IgD-negative memory B cell (primary cell): ENCODE results near the gene LRRC7. TPM values are rescaled to one million over a fixed set of nuclear protein-coding genes. Genes with fewer than 3 reads are reported as not detected.

Experiments used
- H3K27ac Mint-ChIP-seq, 3 donors: one replicate each; pipeline ENCODE4 v1.8.0; 2020 to 2022; ENCODE audit warnings: mild to moderate bottlenecking in 3 of 3, mixed read lengths in 3 of 3, moderate library complexity in 1 of 3
- H3K27me3 Mint-ChIP-seq: one replicate; pipeline ENCODE4 v1.8.0; 2021; ENCODE audit warnings: mixed read lengths
- H3K36me3 Mint-ChIP-seq: one replicate; pipeline ENCODE4 v1.8.0; 2020; ENCODE audit warnings: mild to moderate bottlenecking, mixed read lengths
- H3K4me1 Mint-ChIP-seq, 3 donors: one replicate each; pipeline ENCODE4 v1.8.0; 2020 to 2022; ENCODE audit warnings: mixed read lengths in 3 of 3, mild to moderate bottlenecking in 1 of 3
- H3K4me3 Mint-ChIP-seq, 4 donors: one replicate each; pipeline ENCODE4 v1.8.0; 2020 to 2022; ENCODE audit warnings: mild to moderate bottlenecking in 4 of 4, mixed read lengths in 4 of 4, moderate library complexity in 3 of 4
- H3K9me3 Mint-ChIP-seq, 3 donors: one replicate each; pipeline ENCODE4 v1.8.0; 2020 to 2021; ENCODE audit warnings: mixed read lengths in 3 of 3, mild to moderate bottlenecking in 1 of 3
- polyA plus RNA-seq: library from polyadenylated mRNA; unstranded; fragments of 300-500 nt; fragmentation: Illumina TruSeq; gene quantifications from one replicate; pipeline ENCODE4 v1.2.3, GENCODE V29; 2021

The LRRC7 gene
- polyA plus RNA-seq, 1 donor from 2014 or later = not detected

- Mint-ChIP-seq H3K27me3 (no peaks in the 10 kb centered on the region), H3K9me3 (peaks cover 2 to 3% (median 3%) of the 10 kb centered on the region in 3 donors), H3K4me1 (no peaks in the 10 kb centered on the region), H3K4me3 (no peak overlapping the region), H3K27ac (no peak overlapping the region), H3K36me3 (no peaks in the 10 kb centered on the region)
Observed at GRCh38 chr1:69750638-69751037, 182.9 kb downstream of the LRRC7 start.

- Mint-ChIP-seq H3K27me3 (no peaks in the 10 kb centered on the region), H3K9me3 (peaks cover 0 to 3% (median 3%) of the 10 kb centered on the region in 3 donors), H3K27ac (no peak overlapping the region), H3K4me1 (no peaks in the 10 kb centered on the region), H3K36me3 (no peaks in the 10 kb centered on the region), H3K4me3 (no peak overlapping the region)
Observed at GRCh38 chr1:69752831-69753230, 185.1 kb downstream of the LRRC7 start.

- Mint-ChIP-seq H3K4me1 (no peaks in the 10 kb centered on the region), H3K27ac (peak overlapping the region in 1 of 3 donors; percentile 39), H3K9me3 (peaks cover 0 to 3% (median 3%) of the 10 kb centered on the region in 3 donors), H3K27me3 (no peaks in the 10 kb centered on the region), H3K4me3 (no peak overlapping the region), H3K36me3 (no peaks in the 10 kb centered on the region)
Observed at GRCh38 chr1:69754521-69754920, 186.8 kb downstream of the LRRC7 start.

- H3K27ac Mint-ChIP-seq = no peak overlapping the region
- H3K4me3 Mint-ChIP-seq = no peak overlapping the region
- H3K36me3 Mint-ChIP-seq = no peaks in the 10 kb centered on the region
- peaks cover 0 to 3% (median 3%) of the 10 kb centered on the region in 3 donors for H3K9me3 Mint-ChIP-seq
- H3K4me1 Mint-ChIP-seq = no peaks in the 10 kb centered on the region
- H3K27me3 Mint-ChIP-seq = no peaks in the 10 kb centered on the region
Observed at GRCh38 chr1:69755647-69756046, 187.9 kb downstream of the LRRC7 start.

- no peaks in the 10 kb centered on the region for H3K4me1 Mint-ChIP-seq
- H3K27ac Mint-ChIP-seq = no peak overlapping the region
- H3K27me3 Mint-ChIP-seq = no peaks in the 10 kb centered on the region
- H3K9me3 Mint-ChIP-seq = peaks cover 0 to 3% (median 2%) of the 10 kb centered on the region in 3 donors
- no peaks in the 10 kb centered on the region for H3K36me3 Mint-ChIP-seq
- H3K4me3 Mint-ChIP-seq = no peak overlapping the region
Observed at GRCh38 chr1:69765951-69766350, 198.2 kb downstream of the LRRC7 start.

DNA sequence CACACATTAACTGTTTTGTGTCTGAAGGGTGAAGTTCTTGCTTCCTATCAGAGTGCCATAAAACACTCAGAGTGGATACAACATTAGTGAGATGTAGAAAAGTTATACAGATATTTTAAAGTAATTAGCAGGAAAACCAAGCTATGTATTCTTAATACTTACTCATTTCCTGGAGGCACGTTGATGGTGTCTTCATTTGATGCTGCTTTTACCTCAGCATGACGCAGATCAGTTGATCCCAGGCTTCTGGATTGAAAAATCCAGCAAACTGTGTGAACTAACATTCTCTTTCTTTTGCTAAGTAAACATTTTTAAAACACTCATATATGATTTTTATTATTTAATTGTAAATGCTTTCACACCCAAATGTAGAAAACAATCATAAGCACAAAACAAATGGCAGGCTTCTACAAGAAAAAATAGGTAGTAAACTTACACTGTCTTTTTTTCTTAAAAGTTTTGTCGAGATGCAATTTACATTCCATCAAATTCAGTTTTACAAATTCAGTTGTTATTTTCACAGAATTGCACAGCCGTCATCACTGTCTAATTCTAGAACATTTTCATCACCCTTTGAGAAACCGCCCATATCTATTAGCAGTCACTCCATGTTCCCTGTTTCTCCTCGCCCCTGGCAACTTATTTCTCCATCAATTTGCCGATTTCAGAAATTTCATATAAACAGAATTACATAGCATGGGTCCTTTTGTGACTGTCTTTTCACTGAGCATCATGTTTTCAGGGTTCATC is 198.9 kb downstream of the LRRC7 start:
- no peaks in the 10 kb centered on the region for H3K27me3 Mint-ChIP-seq

DNA sequence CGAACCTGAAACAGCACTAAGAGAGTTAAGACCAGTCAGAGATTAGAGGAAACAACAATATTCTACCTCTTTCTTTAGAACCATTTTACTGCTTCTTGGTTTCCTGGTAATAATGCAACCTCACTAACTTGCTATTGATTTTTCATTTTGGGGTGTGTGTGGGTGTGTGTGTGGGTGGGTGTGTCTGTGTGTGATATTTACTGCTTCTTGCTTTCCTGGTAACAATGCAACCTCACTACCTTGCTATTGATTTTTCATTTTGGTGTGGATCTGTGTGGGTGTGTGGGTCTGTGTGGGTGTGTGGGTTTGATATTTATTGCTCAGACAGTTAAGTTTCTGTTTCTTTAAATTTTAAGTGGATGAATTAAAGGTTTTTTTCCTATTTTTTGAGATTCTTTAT is 208.8 kb downstream of the LRRC7 start:
- Mint-ChIP-seq H3K4me3 (no peak overlapping the region), H3K27me3 (no peaks in the 10 kb centered on the region), H3K9me3 (peaks cover 0 to 5% (median 0%) of the 10 kb centered on the region in 3 donors), H3K36me3 (no peaks in the 10 kb centered on the region), H3K27ac (no peak overlapping the region), H3K4me1 (no peaks in the 10 kb centered on the region)

More for the DNA sequence above, 198.9 kb downstream of the LRRC7 start:
- Mint-ChIP-seq H3K4me1 (no peaks in the 10 kb centered on the region), H3K9me3 (peaks cover 0 to 3% (median 2%) of the 10 kb centered on the region in 3 donors), H3K4me3 (no peak overlapping the region), H3K27ac (no peak overlapping the region), H3K36me3 (no peaks in the 10 kb centered on the region)

- Mint-ChIP-seq H3K36me3 (no peaks in the 10 kb centered on the region), H3K27ac (no peak overlapping the region), H3K27me3 (no peaks in the 10 kb centered on the region), H3K4me3 (no peak overlapping the region), H3K4me1 (no peaks in the 10 kb centered on the region), H3K9me3 (peaks cover 0 to 5% (median 0%) of the 10 kb centered on the region in 3 donors)
Observed at GRCh38 chr1:69777423-69777822, 209.7 kb downstream of the LRRC7 start.

- H3K9me3 Mint-ChIP-seq = peaks cover 0 to 5% (median 0%) of the 10 kb centered on the region in 3 donors
- no peaks in the 10 kb centered on the region for H3K4me1 Mint-ChIP-seq
- H3K36me3 Mint-ChIP-seq = no peaks in the 10 kb centered on the region
- H3K27me3 Mint-ChIP-seq = no peaks in the 10 kb centered on the region
- H3K27ac Mint-ChIP-seq = no peak overlapping the region
- no peak overlapping the region for H3K4me3 Mint-ChIP-seq
Observed at GRCh38 chr1:69777971-69778370, 210.2 kb downstream of the LRRC7 start.

- Mint-ChIP-seq H3K4me3 (no peak overlapping the region), H3K36me3 (no peaks in the 10 kb centered on the region), H3K27ac (no peak overlapping the region), H3K4me1 (no peaks in the 10 kb centered on the region), H3K9me3 (peaks cover 0 to 10% (median 4%) of the 10 kb centered on the region in 3 donors), H3K27me3 (no peaks in the 10 kb centered on the region)
Observed at GRCh38 chr1:69787151-69787550, 219.4 kb downstream of the LRRC7 start.

- no peak overlapping the region for H3K4me3 Mint-ChIP-seq
- H3K27me3 Mint-ChIP-seq = no peaks in the 10 kb centered on the region
- peaks cover 0 to 9% (median 3%) of the 10 kb centered on the region in 3 donors for H3K9me3 Mint-ChIP-seq
- no peaks in the 10 kb centered on the region for H3K36me3 Mint-ChIP-seq
- H3K27ac Mint-ChIP-seq = no peak overlapping the region
- peaks cover 0 to 2% (median 0%) of the 10 kb centered on the region in 3 donors for H3K4me1 Mint-ChIP-seq
Observed at GRCh38 chr1:69791311-69791710, 223.6 kb downstream of the LRRC7 start.

DNA sequence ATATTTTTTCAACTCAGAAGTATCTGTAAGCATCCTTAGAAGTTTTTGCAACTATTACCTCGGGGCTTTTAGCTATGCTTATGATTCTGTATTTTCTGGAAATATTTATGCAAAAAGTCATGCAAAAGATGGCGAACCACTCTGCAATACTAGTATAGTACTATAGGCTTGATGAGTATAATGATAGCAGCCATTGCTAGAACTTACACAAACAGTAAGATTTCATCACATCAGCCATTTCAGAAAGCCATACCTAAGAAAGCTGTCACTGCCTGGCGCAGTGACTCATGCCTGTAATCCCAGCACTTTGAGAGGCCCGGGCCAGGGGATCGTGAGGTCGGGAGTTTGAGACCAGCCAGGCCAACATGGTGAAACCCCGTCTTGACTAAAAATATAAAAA is 227.1 kb downstream of the LRRC7 start:
- no peak overlapping the region for H3K4me3 Mint-ChIP-seq
- no peaks in the 10 kb centered on the region for H3K36me3 Mint-ChIP-seq
- no peak overlapping the region for H3K27ac Mint-ChIP-seq

DNA sequence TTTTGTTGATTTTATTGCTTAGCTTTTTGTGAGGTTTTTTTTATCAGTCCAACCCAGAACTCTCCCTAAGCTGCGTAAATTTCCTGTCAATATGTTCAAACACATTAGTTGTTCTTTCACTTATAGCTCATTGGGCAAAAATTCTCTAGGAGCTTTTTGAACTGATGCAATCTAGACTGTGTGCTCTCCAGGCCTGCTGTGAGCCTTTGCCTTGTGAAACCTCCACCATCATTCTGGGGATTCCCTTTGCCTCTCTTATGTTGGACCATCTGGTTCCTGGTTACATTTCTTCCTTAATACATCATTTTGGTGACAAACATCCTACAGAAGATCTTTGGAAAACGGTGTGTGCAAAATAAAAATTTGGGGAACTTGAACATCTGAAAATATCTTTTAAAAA is 247.2 kb downstream of the LRRC7 start:
- Mint-ChIP-seq H3K27ac (no peak overlapping the region), H3K4me3 (no peak overlapping the region), H3K4me1 (no peaks in the 10 kb centered on the region), H3K9me3 (peaks cover 0 to 3% (median 0%) of the 10 kb centered on the region in 3 donors), H3K27me3 (no peaks in the 10 kb centered on the region), H3K36me3 (peaks cover 1% of the 10 kb centered on the region)

More for the DNA sequence above, 227.1 kb downstream of the LRRC7 start:
- Mint-ChIP-seq H3K4me1 (peaks cover 0 to 2% (median 0%) of the 10 kb centered on the region in 3 donors), H3K27me3 (no peaks in the 10 kb centered on the region), H3K9me3 (peaks cover 2 to 7% (median 4%) of the 10 kb centered on the region in 3 donors)

- peaks cover 0 to 4% (median 0%) of the 10 kb centered on the region in 3 donors for H3K9me3 Mint-ChIP-seq
- H3K27me3 Mint-ChIP-seq = no peaks in the 10 kb centered on the region
- H3K36me3 Mint-ChIP-seq = no peaks in the 10 kb centered on the region
- H3K4me3 Mint-ChIP-seq = no peak overlapping the region
- H3K4me1 Mint-ChIP-seq = no peaks in the 10 kb centered on the region
- H3K27ac Mint-ChIP-seq = no peak overlapping the region
Observed at GRCh38 chr1:69824932-69825331, 257.2 kb downstream of the LRRC7 start.

GRCh38 chr1:69827732-69828131 is 260.0 kb downstream of the LRRC7 start:
- no peaks in the 10 kb centered on the region for H3K36me3 Mint-ChIP-seq

GRCh38 chr1:69833536-69833935 is 265.8 kb downstream of the LRRC7 start:
- Mint-ChIP-seq H3K9me3 (peaks cover 0 to 3% (median 0%) of the 10 kb centered on the region in 3 donors), H3K27me3 (no peaks in the 10 kb centered on the region), H3K27ac (no peak overlapping the region), H3K4me1 (no peaks in the 10 kb centered on the region), H3K4me3 (no peak overlapping the region), H3K36me3 (no peaks in the 10 kb centered on the region)

More at GRCh38 chr1:69827732-69828131, 260.0 kb downstream of the LRRC7 start:
- Mint-ChIP-seq H3K4me1 (no peaks in the 10 kb centered on the region), H3K27ac (no peak overlapping the region), H3K27me3 (no peaks in the 10 kb centered on the region), H3K4me3 (no peak overlapping the region), H3K9me3 (peaks cover 0 to 7% (median 0%) of the 10 kb centered on the region in 3 donors)
